Brain microvascular endothelial cell (primary cell): ENCODE measurements around the gene RYR3.
"Not testable (repeated sequence)": the region's sequence is repeated elsewhere in the genome, so short reads cannot be mapped to it uniquely, and the experiment has no call there.

ENCODE experiments used
- DNase-seq: peaks from one replicate; pipeline ENCODE4 v3.0.0-alpha.2; 2020
- H3K27ac ChIP-seq: fragments of 250-450 bp; sonication (Bioruptor Pico); 2 replicates; pipeline ENCODE4 v1.5.1; 2020; ENCODE audit warnings: mild to moderate bottlenecking, moderate library complexity
- H3K27me3 ChIP-seq: fragments of 250-450 bp; sonication (Bioruptor Pico); replicated peaks from 2 replicates; pipeline ENCODE4 v1.5.1; 2020; ENCODE audit warnings: mild to moderate bottlenecking
- H3K36me3 ChIP-seq: fragments of 250-450 bp; sonication (Bioruptor Pico); replicated peaks from 2 replicates; pipeline ENCODE4 v1.5.1; 2020; ENCODE audit warnings: mild to moderate bottlenecking
- H3K4me3 ChIP-seq: 2 replicates; pipeline ENCODE4 v1.5.1; 2011; ENCODE audit warnings: low read depth, mild to moderate bottlenecking, control low read depth, low read length, moderate library complexity
- in situ Hi-C: cut with HindIII; loops from 2 replicates; pipeline ENCODE4 v1.10.0; 2017; ENCODE audit warnings: low sequenced_read_pairs, low pct_ligation_motif_present
- TF ChIP-seq, protein P1 (sequence below): IDR thresholded peaks from 2 replicates; pipeline ENCODE4 v1.5.1; 2011; ENCODE audit warnings: low read depth, mild to moderate bottlenecking, moderate library complexity, low read length, control low read depth, inconsistent platforms; ENCODE audit errors: missing control alignments

RYR3 gene

DNA sequence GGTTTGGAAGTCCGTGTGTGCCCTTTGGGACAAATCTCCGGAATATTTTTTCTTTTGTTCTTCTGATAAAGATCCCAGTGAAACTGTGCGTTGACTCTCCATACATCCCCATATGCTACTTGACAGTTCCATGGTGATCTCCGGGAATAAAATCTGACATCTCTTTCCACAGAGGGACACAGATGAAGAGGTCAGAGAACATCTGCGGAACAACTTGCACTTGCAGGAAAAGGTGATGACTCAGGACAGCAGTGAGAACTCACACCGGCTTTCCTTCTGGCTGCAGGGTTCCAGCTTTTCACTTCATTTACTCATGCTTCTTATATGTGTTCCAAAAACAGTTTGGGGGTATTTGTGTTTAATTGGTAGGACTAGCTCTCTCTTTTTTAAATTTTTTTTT lies 500.0 kb downstream of the RYR3 start:
- Histone ChIP-seq H3K36me3 (no peaks in the 10 kb centered on the region), H3K4me3 (no peak overlapping the region), H3K27ac (no peak overlapping the region), H3K27me3 (no peaks in the 10 kb centered on the region)
- no peak for DNase-seq
- TF ChIP-seq, protein P1, sequence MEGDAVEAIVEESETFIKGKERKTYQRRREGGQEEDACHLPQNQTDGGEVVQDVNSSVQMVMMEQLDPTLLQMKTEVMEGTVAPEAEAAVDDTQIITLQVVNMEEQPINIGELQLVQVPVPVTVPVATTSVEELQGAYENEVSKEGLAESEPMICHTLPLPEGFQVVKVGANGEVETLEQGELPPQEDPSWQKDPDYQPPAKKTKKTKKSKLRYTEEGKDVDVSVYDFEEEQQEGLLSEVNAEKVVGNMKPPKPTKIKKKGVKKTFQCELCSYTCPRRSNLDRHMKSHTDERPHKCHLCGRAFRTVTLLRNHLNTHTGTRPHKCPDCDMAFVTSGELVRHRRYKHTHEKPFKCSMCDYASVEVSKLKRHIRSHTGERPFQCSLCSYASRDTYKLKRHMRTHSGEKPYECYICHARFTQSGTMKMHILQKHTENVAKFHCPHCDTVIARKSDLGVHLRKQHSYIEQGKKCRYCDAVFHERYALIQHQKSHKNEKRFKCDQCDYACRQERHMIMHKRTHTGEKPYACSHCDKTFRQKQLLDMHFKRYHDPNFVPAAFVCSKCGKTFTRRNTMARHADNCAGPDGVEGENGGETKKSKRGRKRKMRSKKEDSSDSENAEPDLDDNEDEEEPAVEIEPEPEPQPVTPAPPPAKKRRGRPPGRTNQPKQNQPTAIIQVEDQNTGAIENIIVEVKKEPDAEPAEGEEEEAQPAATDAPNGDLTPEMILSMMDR = no peak
- in situ Hi-C loops = no loop called here

DNA sequence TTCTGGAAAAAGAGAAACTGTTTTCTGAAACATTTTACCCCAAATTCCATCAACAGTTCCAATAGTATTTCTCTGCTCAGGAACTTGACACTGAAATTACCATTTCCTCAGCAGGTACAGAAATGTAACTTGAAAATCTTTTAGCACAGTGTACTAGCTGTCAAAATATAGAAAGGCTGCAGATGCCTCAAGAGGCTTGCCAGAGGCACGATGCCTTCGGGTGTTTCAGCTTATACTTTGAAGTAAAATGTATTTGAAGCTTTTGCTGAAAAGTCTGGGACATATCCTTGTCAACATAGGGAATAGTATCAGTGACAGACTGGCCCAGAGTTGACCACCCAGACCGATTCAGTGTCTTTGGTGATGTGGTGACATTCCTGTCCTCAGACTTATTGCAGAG lies 503.1 kb downstream of the RYR3 start:
- no peak for DNase-seq
- Histone ChIP-seq H3K27me3 (no peaks in the 10 kb centered on the region), H3K36me3 (no peaks in the 10 kb centered on the region), H3K4me3 (no peak overlapping the region), H3K27ac (no peak overlapping the region)
- TF ChIP-seq, protein P1 = no peak
- in situ Hi-C loops = no loop called here

DNA sequence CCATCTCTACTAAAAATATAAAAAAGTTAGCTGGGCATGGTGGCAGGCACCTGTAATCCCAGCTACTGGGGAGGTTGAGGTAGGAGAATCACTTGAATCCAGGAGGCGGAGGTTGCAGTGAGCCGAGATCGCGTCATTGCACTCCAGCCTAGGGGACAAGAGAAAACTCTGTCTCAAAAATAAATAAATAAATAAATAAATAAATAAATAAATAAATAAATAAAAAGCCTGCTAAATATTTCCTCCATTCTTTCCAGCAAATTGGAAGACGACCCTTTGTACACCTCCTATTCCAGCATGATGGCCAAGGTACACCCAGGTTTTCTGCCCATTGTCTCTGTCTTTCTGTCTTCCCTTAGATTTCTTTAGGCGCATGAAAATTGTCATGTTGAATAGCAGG lies 508.7 kb downstream of the RYR3 start:
- in situ Hi-C loops, H3K36me3 ChIP-seq, H3K4me3 ChIP-seq, H3K27me3 ChIP-seq, DNase-seq, H3K27ac ChIP-seq: not testable (repeated sequence)

DNA sequence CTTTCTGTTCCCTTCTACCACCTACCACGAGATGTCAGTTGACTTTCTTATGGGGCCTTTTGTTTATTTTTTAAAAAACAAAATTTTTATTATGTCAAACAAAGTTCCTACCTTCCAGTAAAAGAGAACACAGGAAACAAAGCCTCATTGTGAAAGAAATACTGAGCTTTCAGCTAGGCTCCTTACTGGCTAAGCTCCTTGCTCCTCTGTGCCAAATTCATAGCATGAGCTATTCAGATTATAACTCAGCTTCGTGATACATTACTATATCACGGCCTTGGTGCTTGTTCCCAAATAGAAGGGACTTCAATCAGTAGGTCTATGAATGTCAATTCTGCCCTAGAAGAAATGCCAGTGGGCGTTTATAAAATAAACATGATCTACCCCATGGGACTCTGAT lies 511.7 kb downstream of the RYR3 start:
- Histone ChIP-seq H3K36me3 (no peaks in the 10 kb centered on the region), H3K4me3 (no peak overlapping the region), H3K27me3 (no peaks in the 10 kb centered on the region), H3K27ac (no peak overlapping the region)
- in situ Hi-C loops = no loop called here
- TF ChIP-seq, protein P1 = no peak
- no peak for DNase-seq

DNA sequence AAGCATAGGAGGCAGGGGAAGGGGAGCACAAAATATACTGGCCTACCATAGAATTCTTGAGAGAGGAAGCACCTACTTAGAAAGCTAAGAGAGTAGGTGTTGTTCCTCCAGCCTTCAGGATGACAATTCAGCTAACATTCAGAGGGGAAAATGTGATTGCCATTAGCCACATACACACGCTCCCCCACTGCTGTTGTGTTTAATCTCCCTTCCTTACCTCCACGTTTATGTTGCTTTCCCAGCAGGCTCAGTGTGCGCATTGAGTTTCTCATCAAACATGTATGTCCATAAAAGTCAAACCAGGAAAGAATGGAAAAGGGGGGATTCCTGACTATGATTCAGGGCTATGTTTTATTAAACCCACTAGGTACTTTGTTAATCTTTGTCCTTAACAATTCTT lies 512.4 kb downstream of the RYR3 start:
- TF ChIP-seq, protein P1 = no peak
- Histone ChIP-seq H3K4me3 (no peak overlapping the region), H3K27me3 (no peaks in the 10 kb centered on the region), H3K27ac (no peak overlapping the region), H3K36me3 (no peaks in the 10 kb centered on the region)
- DNase-seq = no peak
- in situ Hi-C loops = no loop called here

DNA sequence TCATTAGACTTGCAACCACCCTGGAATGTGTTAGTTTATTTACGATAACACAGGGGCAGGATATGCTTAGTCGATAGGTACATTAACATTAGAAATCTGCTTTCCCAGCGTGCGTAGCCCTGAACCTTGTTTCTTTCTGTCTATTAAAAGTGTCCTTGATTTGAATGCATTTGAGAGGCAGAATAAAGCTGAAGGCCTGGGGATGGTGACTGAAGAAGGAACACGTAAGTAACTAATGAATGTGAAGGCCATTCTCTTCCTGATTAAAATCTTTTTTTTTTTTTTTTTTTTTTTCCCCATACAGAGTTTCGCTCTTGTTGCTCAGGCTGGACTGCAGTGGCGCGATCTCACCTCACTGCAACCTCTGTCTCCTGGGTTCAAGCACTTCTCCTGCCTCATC lies 514.7 kb downstream of the RYR3 start:
- Histone ChIP-seq H3K36me3 (no peaks in the 10 kb centered on the region), H3K27me3 (no peaks in the 10 kb centered on the region), H3K4me3 (no peak overlapping the region), H3K27ac (no peak overlapping the region)
- TF ChIP-seq, protein P1 = no peak
- no peak for DNase-seq
- in situ Hi-C loops = no loop called here
